NCI-H2171 (cell line): ENCODE results near the gene TICAM1.
"Not testable (repeated sequence)": the region's sequence is repeated elsewhere in the genome, so short reads cannot be mapped to it uniquely, and the experiment has no call there.

Experiments used
- DNase-seq: peaks from one replicate; lab custom pipeline; 2025; lab: John Stamatoyannopoulos, UW

TICAM1 gene

GRCh38 chr19:4803736-4804695, 27.5 kb downstream of the TICAM1 start:
- DNase-seq: peak; percentile 57

GRCh38 chr19:4802711-4803110, 28.8 kb downstream of the TICAM1 start:
- DNase-seq: no peak

GRCh38 chr19:4801085-4801619, 30.4 kb downstream of the TICAM1 start:
- DNase-seq: no peak

- no peak for DNase-seq
Measured at GRCh38 chr19:4800591-4801081, 30.9 kb downstream of the TICAM1 start.

- no peak for DNase-seq
Measured at GRCh38 chr19:4795400-4795799, 36.1 kb downstream of the TICAM1 start.

GRCh38 chr19:4794971-4795370, 36.5 kb downstream of the TICAM1 start:
- DNase-seq: no peak

- not testable (repeated sequence) for DNase-seq
Measured at GRCh38 chr19:4793278-4793677, 38.2 kb downstream of the TICAM1 start.

GRCh38 chr19:4792866-4793195, 38.7 kb downstream of the TICAM1 start:
- DNase-seq: not testable (repeated sequence)

GRCh38 chr19:4792019-4792865, 39.3 kb downstream of the TICAM1 start:
- DNase-seq: peak; percentile 16

- peak; percentile 100 for DNase-seq
Measured at GRCh38 chr19:4791183-4792018, 40.1 kb downstream of the TICAM1 start, which contains the start of gene FEM1A. Gene FEM1A (plus strand): TSS chr19:4791734. CDS start chr19:4791855, 121 bp downstream.

GRCh38 chr19:4786412-4787016, 45.0 kb downstream of the TICAM1 start:
- not testable (repeated sequence) for DNase-seq

- DNase-seq: peak; percentile 19
Measured at GRCh38 chr19:4781801-4782200, 49.7 kb downstream of the TICAM1 start.

GRCh38 chr19:4780860-4781259, 50.7 kb downstream of the TICAM1 start:
- DNase-seq: no peak

GRCh38 chr19:4778124-4778523, 53.4 kb downstream of the TICAM1 start:
- not testable (repeated sequence) for DNase-seq

GRCh38 chr19:4776436-4777211, 54.9 kb downstream of the TICAM1 start:
- no peak for DNase-seq

GRCh38 chr19:4775627-4776152, 55.8 kb downstream of the TICAM1 start:
- DNase-seq: no peak

GRCh38 chr19:4774136-4774535, 57.4 kb downstream of the TICAM1 start:
- peak; percentile 44 for DNase-seq

GRCh38 chr19:4773047-4773640, 58.4 kb downstream of the TICAM1 start:
- no peak for DNase-seq

- DNase-seq: no peak
Measured at GRCh38 chr19:4772566-4772965, 58.9 kb downstream of the TICAM1 start.
